SK-N-SH treated with all-trans-retinoic acid at 6 μM for 48 hours (cell line): ENCODE results near the gene DNAJC4.

Experiments
- ARNTL ChIP-seq: fragments of 450-650 bp; formaldehyde crosslinking; IDR thresholded peaks from 2 replicates; pipeline ENCODE4 v1.5.0; 2020; ENCODE audit warnings: low read depth, mild to moderate bottlenecking, moderate library complexity, borderline replicate concordance
- PPARA ChIP-seq: fragments of 250-450 bp; sonication (Bioruptor Pico); IDR thresholded peaks from 2 replicates; pipeline ENCODE4 v1.5.0; 2020; ENCODE audit warnings: mild to moderate bottlenecking, borderline replicate concordance
- RARB ChIP-seq: fragments of 250-450 bp; sonication (Bioruptor Pico); IDR thresholded peaks from 2 replicates; pipeline ENCODE4 v1.8.0; 2021; ENCODE audit warnings: mild to moderate bottlenecking, moderate library complexity
- SNAI2 ChIP-seq: fragments of 250-450 bp; sonication (Bioruptor Pico); IDR thresholded peaks from 2 replicates; pipeline ENCODE4 v1.5.0; 2020; ENCODE audit warnings: mild to moderate bottlenecking, moderate library complexity
- TCF4 ChIP-seq: fragments of 250-450 bp; sonication (Bioruptor Pico); IDR thresholded peaks from 2 replicates; pipeline ENCODE4 v1.8.0; 2021; ENCODE audit warnings: mild to moderate bottlenecking, moderate library complexity, borderline replicate concordance
- ZC3H10 ChIP-seq: fragments of 250-450 bp; sonication (Bioruptor Pico); IDR thresholded peaks from 2 replicates; pipeline ENCODE4 v1.5.1; 2021; ENCODE audit warnings: mild to moderate bottlenecking, moderate library complexity
- ZFP3 ChIP-seq: fragments of 250-450 bp; sonication (Bioruptor Pico); IDR thresholded peaks from 2 replicates; pipeline ENCODE4 v1.5.0; 2020; ENCODE audit warnings: mild to moderate bottlenecking, moderate library complexity
- ZFP30 ChIP-seq: fragments of 450-650 bp; formaldehyde crosslinking; IDR thresholded peaks from 2 replicates; pipeline ENCODE4 v1.5.0; 2022; ENCODE audit warnings: mild to moderate bottlenecking, moderate library complexity
- ZNF8 ChIP-seq: fragments of 450-650 bp; formaldehyde crosslinking; IDR thresholded peaks from 2 replicates; pipeline ENCODE4 v1.5.0; 2020; ENCODE audit warnings: mild to moderate bottlenecking, moderate library complexity
- TF ChIP-seq, protein P1 (sequence below): fragments of 250-450 bp; sonication (Bioruptor Pico); IDR thresholded peaks from 2 replicates; pipeline ENCODE4 v1.8.0; 2020; ENCODE audit warnings: mild to moderate bottlenecking, moderate library complexity, borderline replicate concordance
- TF ChIP-seq, protein P2 (sequence below): fragments of 250-450 bp; sonication (Bioruptor Pico); IDR thresholded peaks from 2 replicates; pipeline ENCODE4 v1.5.1; 2021; ENCODE audit warnings: mild to moderate bottlenecking, moderate library complexity
- TF ChIP-seq, protein P3 (sequence below): fragments of 250-450 bp; sonication (Bioruptor Pico); IDR thresholded peaks from 2 replicates; pipeline ENCODE4 v1.5.1; 2020; ENCODE audit warnings: low read depth, mild to moderate bottlenecking, moderate library complexity

DNA sequence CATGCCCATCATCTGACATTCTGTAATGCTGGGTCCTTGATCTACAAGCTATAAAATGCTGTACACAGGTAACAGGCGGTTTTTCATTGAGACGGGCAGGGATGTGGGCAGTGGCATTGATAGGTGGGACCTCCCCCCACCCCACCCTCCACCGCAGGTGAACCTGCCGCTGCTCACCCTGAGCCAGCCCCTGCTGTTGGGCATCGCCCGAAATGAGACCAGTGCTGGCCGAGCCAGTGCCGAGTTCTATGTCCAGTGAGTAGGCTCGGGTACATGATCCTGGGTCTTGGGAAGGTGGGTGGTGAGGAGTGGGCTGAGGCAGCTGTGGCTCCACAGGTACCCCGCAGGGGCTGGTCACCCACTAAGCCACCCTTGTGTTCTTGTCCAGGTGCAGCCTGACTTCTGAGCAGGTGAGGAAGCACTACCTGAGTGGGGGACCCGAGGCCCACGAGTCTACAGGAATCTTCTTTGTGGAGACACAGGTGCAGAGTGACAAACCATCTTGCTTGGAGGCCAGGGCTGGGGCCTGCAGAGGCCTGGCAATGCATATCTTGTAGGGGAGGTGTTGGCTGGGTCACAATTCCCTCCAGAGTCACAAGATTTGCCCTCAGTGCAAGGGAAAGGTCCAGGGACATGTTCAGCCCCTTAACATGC is 1.1 kb upstream of the DNAJC4 start:
- TF ChIP-seq, protein P1, sequence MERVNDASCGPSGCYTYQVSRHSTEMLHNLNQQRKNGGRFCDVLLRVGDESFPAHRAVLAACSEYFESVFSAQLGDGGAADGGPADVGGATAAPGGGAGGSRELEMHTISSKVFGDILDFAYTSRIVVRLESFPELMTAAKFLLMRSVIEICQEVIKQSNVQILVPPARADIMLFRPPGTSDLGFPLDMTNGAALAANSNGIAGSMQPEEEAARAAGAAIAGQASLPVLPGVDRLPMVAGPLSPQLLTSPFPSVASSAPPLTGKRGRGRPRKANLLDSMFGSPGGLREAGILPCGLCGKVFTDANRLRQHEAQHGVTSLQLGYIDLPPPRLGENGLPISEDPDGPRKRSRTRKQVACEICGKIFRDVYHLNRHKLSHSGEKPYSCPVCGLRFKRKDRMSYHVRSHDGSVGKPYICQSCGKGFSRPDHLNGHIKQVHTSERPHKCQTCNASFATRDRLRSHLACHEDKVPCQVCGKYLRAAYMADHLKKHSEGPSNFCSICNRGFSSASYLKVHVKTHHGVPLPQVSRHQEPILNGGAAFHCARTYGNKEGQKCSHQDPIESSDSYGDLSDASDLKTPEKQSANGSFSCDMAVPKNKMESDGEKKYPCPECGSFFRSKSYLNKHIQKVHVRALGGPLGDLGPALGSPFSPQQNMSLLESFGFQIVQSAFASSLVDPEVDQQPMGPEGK (CRISPR knock-in tag), result no peak
- TF ChIP-seq ARNTL (CRISPR knock-in tag), result no peak
- TF ChIP-seq, protein P2, sequence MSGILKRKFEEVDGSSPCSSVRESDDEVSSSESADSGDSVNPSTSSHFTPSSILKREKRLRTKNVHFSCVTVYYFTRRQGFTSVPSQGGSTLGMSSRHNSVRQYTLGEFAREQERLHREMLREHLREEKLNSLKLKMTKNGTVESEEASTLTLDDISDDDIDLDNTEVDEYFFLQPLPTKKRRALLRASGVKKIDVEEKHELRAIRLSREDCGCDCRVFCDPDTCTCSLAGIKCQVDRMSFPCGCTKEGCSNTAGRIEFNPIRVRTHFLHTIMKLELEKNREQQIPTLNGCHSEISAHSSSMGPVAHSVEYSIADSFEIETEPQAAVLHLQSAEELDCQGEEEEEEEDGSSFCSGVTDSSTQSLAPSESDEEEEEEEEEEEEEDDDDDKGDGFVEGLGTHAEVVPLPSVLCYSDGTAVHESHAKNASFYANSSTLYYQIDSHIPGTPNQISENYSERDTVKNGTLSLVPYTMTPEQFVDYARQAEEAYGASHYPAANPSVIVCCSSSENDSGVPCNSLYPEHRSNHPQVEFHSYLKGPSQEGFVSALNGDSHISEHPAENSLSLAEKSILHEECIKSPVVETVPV (CRISPR knock-in tag), result no peak
- TF ChIP-seq ZNF8 (CRISPR knock-in tag), result no peak
- TF ChIP-seq ZC3H10 (CRISPR knock-in tag), result no peak
- TF ChIP-seq RARB (CRISPR knock-in tag), result no peak
- no peak for TF ChIP-seq ZFP30 (CRISPR knock-in tag)
- TF ChIP-seq PPARA (CRISPR knock-in tag), result no peak
- TF ChIP-seq TCF4 (CRISPR knock-in tag), result no peak
- TF ChIP-seq, protein P3, sequence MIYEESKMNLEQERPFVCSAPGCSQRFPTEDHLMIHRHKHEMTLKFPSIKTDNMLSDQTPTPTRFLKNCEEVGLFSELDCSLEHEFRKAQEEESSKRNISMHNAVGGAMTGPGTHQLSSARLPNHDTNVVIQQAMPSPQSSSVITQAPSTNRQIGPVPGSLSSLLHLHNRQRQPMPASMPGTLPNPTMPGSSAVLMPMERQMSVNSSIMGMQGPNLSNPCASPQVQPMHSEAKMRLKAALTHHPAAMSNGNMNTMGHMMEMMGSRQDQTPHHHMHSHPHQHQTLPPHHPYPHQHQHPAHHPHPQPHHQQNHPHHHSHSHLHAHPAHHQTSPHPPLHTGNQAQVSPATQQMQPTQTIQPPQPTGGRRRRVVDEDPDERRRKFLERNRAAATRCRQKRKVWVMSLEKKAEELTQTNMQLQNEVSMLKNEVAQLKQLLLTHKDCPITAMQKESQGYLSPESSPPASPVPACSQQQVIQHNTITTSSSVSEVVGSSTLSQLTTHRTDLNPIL, result no peak
- no peak for TF ChIP-seq ZFP3
- no peak for TF ChIP-seq SNAI2 (CRISPR knock-in tag)
